ENCODE results near the gene SETD4. TPM values are rescaled to one million over a fixed set of nuclear protein-coding genes. Genes with fewer than 3 reads are reported as not detected.

The SETD4 gene
- total RNA-seq, 1 experiment from 2014 or later: 15.6 TPM

GRCh38 chr21:36053715-36054062 lies 6.6 kb downstream of the SETD4 start:
- DNase-seq (ENCODE audit: low read depth, low spot score): no peak
- no peak for ATAC-seq
- intact Hi-C loops (cut with micrococcal nuclease; ENCODE audit: unreplicated experiment) (no loop called here), in situ Hi-C loops (cut with HindIII; ENCODE audit: low pct_unique_long_range_greater_than_20kb, low sequenced_read_pairs) (no loop called here)
- CTCF ChIA-PET: no interaction called here
- no peak overlapping the region for H3K27ac ChIP-seq (ENCODE audit: low read length)
- H3K27me3 ChIP-seq (ENCODE audit: control insufficient read depth, insufficient read depth, low read length): no peaks in the 10 kb centered on the region
- no peaks in the 10 kb centered on the region for H3K9me3 ChIP-seq (ENCODE audit: control insufficient read depth, insufficient read depth, low read depth, low read length)
- POLR2A ChIA-PET: no interaction called here
- H3K36me3 ChIP-seq (ENCODE audit: control insufficient read depth, insufficient read depth, low read length): peaks cover 5% of the 10 kb centered on the region
- BruUV-seq (replicated peaks): no TSS peak
- no peaks in the 10 kb centered on the region for H3K4me1 ChIP-seq (ENCODE audit: control insufficient read depth, insufficient read depth, low read length)
- TF ChIP-seq CTCF (IDR thresholded peaks at IDR 0.05) (no peak), SIN3A (IDR thresholded peaks at IDR 0.05; ENCODE audit: borderline replicate concordance, insufficient read depth, low read depth, low read length) (no peak), REST (IDR thresholded peaks at IDR 0.05; ENCODE audit: insufficient read depth in 1 of 2, low read depth in 2 of 2, low read length in 1 of 2) (no peak), TCF7L2 (IDR thresholded peaks at IDR 0.05; ENCODE audit: low read depth, low read length) (no peak), POLR2AphosphoS5 (IDR thresholded peaks at IDR 0.05; ENCODE audit: low read depth, low read length) (no peak)
- no peak overlapping the region for H3K4me3 ChIP-seq (ENCODE audit: low read depth in 2 of 2, low read length in 2 of 2)

- TF ChIP-seq POLR2AphosphoS5 (IDR thresholded peaks at IDR 0.05; ENCODE audit: low read depth, low read length): no peak
- no peak for TF ChIP-seq REST (IDR thresholded peaks at IDR 0.05; ENCODE audit: insufficient read depth in 1 of 2, low read depth in 2 of 2, low read length in 1 of 2)
- no peak for TF ChIP-seq CTCF (IDR thresholded peaks at IDR 0.05)
- no peak for TF ChIP-seq SIN3A (IDR thresholded peaks at IDR 0.05; ENCODE audit: borderline replicate concordance, insufficient read depth, low read depth, low read length)
- TF ChIP-seq TCF7L2 (IDR thresholded peaks at IDR 0.05; ENCODE audit: low read depth, low read length): no peak
- intact Hi-C loops (cut with micrococcal nuclease; ENCODE audit: unreplicated experiment): no loop called here
- in situ Hi-C loops (cut with HindIII; ENCODE audit: low pct_unique_long_range_greater_than_20kb, low sequenced_read_pairs): no loop called here
- no peaks in the 10 kb centered on the region for H3K27me3 ChIP-seq (ENCODE audit: control insufficient read depth, insufficient read depth, low read length)
- H3K9me3 ChIP-seq (ENCODE audit: control insufficient read depth, insufficient read depth, low read depth, low read length): no peaks in the 10 kb centered on the region
- no peak overlapping the region for H3K4me3 ChIP-seq (ENCODE audit: low read depth in 2 of 2, low read length in 2 of 2)
- BruUV-seq (replicated peaks): no TSS peak
- ChIA-PET CTCF (no interaction called here), POLR2A (no interaction called here)
- H3K4me1 ChIP-seq (ENCODE audit: control insufficient read depth, insufficient read depth, low read length): no peaks in the 10 kb centered on the region
- H3K27ac ChIP-seq (ENCODE audit: low read length): no peak overlapping the region
- peaks cover 5% of the 10 kb centered on the region for H3K36me3 ChIP-seq (ENCODE audit: control insufficient read depth, insufficient read depth, low read length)
- DNase-seq (ENCODE audit: low read depth, low spot score): no peak
- ATAC-seq: no peak
Observed at GRCh38 chr21:36052860-36053714, 7.2 kb downstream of the SETD4 start.
